ENCODE measurements around the gene PDZRN3. TPM values are rescaled to one million over a fixed set of nuclear protein-coding genes. Genes with fewer than 3 reads are reported as not detected.
A peak's percentile ranks its signal among the peaks of the same experiment; 100 is the strongest.

PDZRN3 gene
- total RNA-seq, 1 donor from 2014 or later: 19.8 TPM

- no peak overlapping the region for H3K4me2 ChIP-seq (ENCODE audit: low read length)
- H3K27ac ChIP-seq (ENCODE audit: low read depth, low read length): no peak overlapping the region
- no peak overlapping the region for H3K4me3 ChIP-seq (ENCODE audit: insufficient read depth, low read depth, low read length)
- FAIRE-seq: no peak
- H2AFZ ChIP-seq (ENCODE audit: low read depth, low read length): no peak overlapping the region
- no peaks in the 10 kb centered on the region for H4K20me1 ChIP-seq (ENCODE audit: insufficient read depth, low read length)
- no peaks in the 10 kb centered on the region for H3K9me3 ChIP-seq (ENCODE audit: insufficient read depth, low read depth, low read length)
- no peak for TF ChIP-seq EZH2 (IDR thresholded peaks at IDR 0.05; ENCODE audit: insufficient read depth, low read length)
- TF ChIP-seq CTCF (IDR thresholded peaks at IDR 0.05; ENCODE audit: insufficient read depth, low read depth, low read length): no peak
- H3K79me2 ChIP-seq (ENCODE audit: insufficient read depth, low read length): no peaks in the 10 kb centered on the region
- H3K27me3 ChIP-seq (ENCODE audit: insufficient read depth, low read length): no peaks in the 10 kb centered on the region
- Mint-ChIP-seq H3K4me3 (ENCODE audit: unreplicated experiment) (no peak overlapping the region), H3K9me3 (ENCODE audit: unreplicated experiment) (no peaks in the 10 kb centered on the region), H3K27me3 (ENCODE audit: low read depth, unreplicated experiment) (no peaks in the 10 kb centered on the region), H3K27ac (ENCODE audit: unreplicated experiment) (no peak overlapping the region), H3K4me1 (ENCODE audit: low read depth, unreplicated experiment) (peaks cover 12% of the 10 kb centered on the region), H3K36me3 (ENCODE audit: low read depth, unreplicated experiment) (peaks cover 4% of the 10 kb centered on the region)
- no peaks in the 10 kb centered on the region for H3K36me3 ChIP-seq (ENCODE audit: insufficient read depth, low read length)
- peaks cover 4% of the 10 kb centered on the region for H3K4me1 ChIP-seq (ENCODE audit: insufficient read depth, low read length)
- no peak overlapping the region for H3K9ac ChIP-seq (ENCODE audit: low read length)
- DNase-seq (ENCODE audit: low read depth): no peak
These were observed 103.7 kb downstream of the PDZRN3 start for GRCh38 chr3:73520931-73521461.

GRCh38 chr3:73516631-73517030 is 108.1 kb downstream of the PDZRN3 start:
- no peaks in the 10 kb centered on the region for H3K36me3 ChIP-seq (ENCODE audit: insufficient read depth, low read length)
- no peak overlapping the region for H3K27ac ChIP-seq (ENCODE audit: low read depth, low read length)
- H3K4me3 ChIP-seq (ENCODE audit: insufficient read depth, low read depth, low read length): no peak overlapping the region
- no peaks in the 10 kb centered on the region for H4K20me1 ChIP-seq (ENCODE audit: insufficient read depth, low read length)
- H3K27ac Mint-ChIP-seq (ENCODE audit: unreplicated experiment): no peak overlapping the region
- H3K4me1 ChIP-seq (ENCODE audit: insufficient read depth, low read length): peaks cover 4% of the 10 kb centered on the region
- no peaks in the 10 kb centered on the region for H3K79me2 ChIP-seq (ENCODE audit: insufficient read depth, low read length)
- TF ChIP-seq EZH2 (IDR thresholded peaks at IDR 0.05; ENCODE audit: insufficient read depth, low read length) (no peak), CTCF (IDR thresholded peaks at IDR 0.05; ENCODE audit: insufficient read depth, low read depth, low read length) (no peak)
- H3K9me3 ChIP-seq (ENCODE audit: insufficient read depth, low read depth, low read length): no peaks in the 10 kb centered on the region
- no peak overlapping the region for H3K9ac ChIP-seq (ENCODE audit: low read length)
- H2AFZ ChIP-seq (ENCODE audit: low read depth, low read length): no peak overlapping the region
- no peak overlapping the region for H3K4me2 ChIP-seq (ENCODE audit: low read length)
- no peaks in the 10 kb centered on the region for H3K27me3 ChIP-seq (ENCODE audit: insufficient read depth, low read length)
- DNase-seq (ENCODE audit: low read depth) (no peak), FAIRE-seq (no peak)
- no peaks in the 10 kb centered on the region for H3K27me3 Mint-ChIP-seq (ENCODE audit: low read depth, unreplicated experiment)
- H3K4me3 Mint-ChIP-seq (ENCODE audit: unreplicated experiment): no peak overlapping the region
- H3K9me3 Mint-ChIP-seq (ENCODE audit: unreplicated experiment): no peaks in the 10 kb centered on the region
- H3K4me1 Mint-ChIP-seq (ENCODE audit: low read depth, unreplicated experiment): peaks cover 17% of the 10 kb centered on the region
- H3K36me3 Mint-ChIP-seq (ENCODE audit: low read depth, unreplicated experiment): peaks cover 2% of the 10 kb centered on the region

- peak overlapping the region; percentile 55 for H3K4me3 Mint-ChIP-seq (ENCODE audit: unreplicated experiment)
- Histone ChIP-seq H2AFZ (ENCODE audit: low read depth, low read length) (no peak overlapping the region), H3K27ac (ENCODE audit: low read depth, low read length) (no peak overlapping the region), H3K4me1 (ENCODE audit: insufficient read depth, low read length) (peaks cover 8% of the 10 kb centered on the region), H3K36me3 (ENCODE audit: insufficient read depth, low read length) (no peaks in the 10 kb centered on the region), H3K27me3 (ENCODE audit: insufficient read depth, low read length) (no peaks in the 10 kb centered on the region), H3K9ac (ENCODE audit: low read length) (no peak overlapping the region), H3K9me3 (ENCODE audit: insufficient read depth, low read depth, low read length) (no peaks in the 10 kb centered on the region), H3K4me2 (ENCODE audit: low read length) (no peak overlapping the region), H3K79me2 (ENCODE audit: insufficient read depth, low read length) (peaks cover 4% of the 10 kb centered on the region), H3K4me3 (ENCODE audit: insufficient read depth, low read depth, low read length) (no peak overlapping the region), H4K20me1 (ENCODE audit: insufficient read depth, low read length) (no peaks in the 10 kb centered on the region)
- H3K36me3 Mint-ChIP-seq (ENCODE audit: low read depth, unreplicated experiment): no peaks in the 10 kb centered on the region
- peaks cover 40% of the 10 kb centered on the region for H3K4me1 Mint-ChIP-seq (ENCODE audit: low read depth, unreplicated experiment)
- H3K27ac Mint-ChIP-seq (ENCODE audit: unreplicated experiment): no peak overlapping the region
- TF ChIP-seq EZH2 (IDR thresholded peaks at IDR 0.05; ENCODE audit: insufficient read depth, low read length): no peak
- no peak for TF ChIP-seq CTCF (IDR thresholded peaks at IDR 0.05; ENCODE audit: insufficient read depth, low read depth, low read length)
- no peaks in the 10 kb centered on the region for H3K27me3 Mint-ChIP-seq (ENCODE audit: low read depth, unreplicated experiment)
- DNase-seq (ENCODE audit: low read depth) (no peak), FAIRE-seq (no peak)
- H3K9me3 Mint-ChIP-seq (ENCODE audit: unreplicated experiment): no peaks in the 10 kb centered on the region
These were observed 111.5 kb downstream of the PDZRN3 start for GRCh38 chr3:73513260-73513659.

Measured in astrocyte (in vitro differentiated cells and primary cell).